H1 (cell line): ENCODE results near the gene DIP2B. TPM values are rescaled to one million over a fixed set of nuclear protein-coding genes. Genes with fewer than 3 reads are reported as not detected.

Experiments used
- ATF3 ChIP-seq: IDR thresholded peaks from 2 replicates; pipeline ENCODE4 v1.6.1; 2011; ENCODE audit warnings: low read depth, mild to moderate bottlenecking, low read length; ENCODE audit not compliant: insufficient read depth
- BACH1 ChIP-seq: IDR thresholded peaks from 2 replicates; pipeline ENCODE4 v1.6.1; 2012; ENCODE audit warnings: low read length, improper control_type of control experiment
- BRCA1 ChIP-seq: IDR thresholded peaks from 2 replicates; pipeline ENCODE4 v1.6.1; 2012; ENCODE audit warnings: low read depth, low read length, improper control_type of control experiment
- CHD1 ChIP-seq: IDR thresholded peaks from 2 replicates; pipeline ENCODE4 v1.6.1; 2012; ENCODE audit warnings: low read depth, low read length, improper control_type of control experiment
- CHD7 ChIP-seq: fragments of 300-600 bp; sonication (generic); IDR thresholded peaks from 2 replicates; pipeline ENCODE4 v1.7.1; 2012; ENCODE audit warnings: low read length, moderate library complexity, mild to moderate bottlenecking, inconsistent platforms; ENCODE audit not compliant: insufficient replicate concordance
- CTBP2 ChIP-seq: IDR thresholded peaks from 2 replicates; pipeline ENCODE4 v1.7.0; 2011; ENCODE audit warnings: borderline replicate concordance, mild to moderate bottlenecking, moderate library complexity, mixed read lengths, low read length; ENCODE audit not compliant: insufficient read depth, insufficient read length
- polyA plus RNA-seq, 7 experiments: library from polyadenylated mRNA; depleted of rRNA in 3 of 7; stranded (reverse) in 5 of 7; unstranded in 2 of 7; fragments of >200 nt in 5 of 7; fragments of 200-250 nt in 2 of 7; gene quantifications; 1 replicate in 5 of 7; 2 replicates in 1 of 7; 4 replicates in 1 of 7; pipeline versions ENCODE4 v1.2.1 to v1.2.3, GENCODE V29; 2011 to 2013; ENCODE audit warnings: missing spikeins in 2 of 7, mixed read lengths in 2 of 7
- total RNA-seq: library from RNA; stranded (reverse); fragmentation: NEBNext Ultra II Directional; extraction: Animal tissue kit (Norgen Biotek cat#: 25700); gene quantifications from 2 replicates; pipeline ENCODE4 v1.2.1, GENCODE V29; 2021

Gene DIP2B
- total and polyA plus RNA-seq, 2 of the 8 experiments (the other 6 are each of a cell fraction or from before 2014, with no cell fraction given) = 11.1 to 29.6 TPM

- no peak for TF ChIP-seq CHD7
- no peak for TF ChIP-seq CHD1
- TF ChIP-seq CTBP2 = no peak
- no peak for TF ChIP-seq ATF3
- no peak for TF ChIP-seq BACH1
- no peak for TF ChIP-seq BRCA1
Measured at GRCh38 chr12:50542448-50542847, 37.7 kb downstream of the DIP2B start (continued).
